GM10847 (cell line): ENCODE data around the gene FSTL3.

ENCODE experiments used
- POLR2A ChIP-seq: IDR thresholded peaks from 2 replicates; pipeline ENCODE4 v1.6.1; 2011; ENCODE audit not compliant: insufficient read length; ENCODE audit errors: extremely low read depth

The FSTL3 gene

DNA sequence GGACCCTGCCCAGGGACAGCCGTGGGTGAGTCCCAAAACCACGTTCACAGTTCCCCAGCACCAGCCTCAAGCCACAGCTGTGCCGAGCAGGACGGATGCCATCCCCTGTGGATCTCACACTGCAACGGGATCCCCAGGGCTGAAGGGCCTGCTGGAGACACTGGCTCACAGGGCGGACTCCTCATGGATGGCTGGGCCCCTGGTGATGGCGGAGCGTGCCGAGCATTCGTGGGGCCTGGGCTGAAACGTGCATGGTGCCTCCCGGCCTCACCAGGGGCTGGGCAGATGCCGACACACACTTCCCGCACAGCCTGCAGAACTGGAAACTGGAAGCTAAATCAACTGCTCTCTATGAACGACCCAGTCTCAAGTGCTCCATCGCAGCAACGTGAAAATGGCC, 22.8 kb upstream of the FSTL3 start:
- TF ChIP-seq POLR2A = no peak

DNA sequence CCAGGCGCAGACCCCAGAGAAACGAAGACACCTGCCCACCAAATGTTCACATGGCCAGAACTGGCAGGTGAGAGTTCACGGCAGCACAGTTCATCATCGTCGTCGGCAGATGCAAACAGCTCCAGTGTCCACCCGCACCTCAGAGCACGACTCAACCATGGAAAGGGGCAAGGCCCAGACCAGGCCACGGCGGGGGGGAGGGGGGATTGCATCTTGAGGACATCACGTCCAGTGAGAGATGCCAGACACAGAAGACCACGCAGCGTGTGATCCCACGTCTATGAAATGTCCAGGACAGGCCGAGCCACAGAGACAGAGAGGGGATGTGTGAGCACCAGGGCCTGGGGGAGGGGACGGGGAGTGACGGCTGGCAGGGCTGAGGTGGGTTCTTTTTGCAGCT, 20.5 kb upstream of the FSTL3 start:
- TF ChIP-seq POLR2A = no peak

DNA sequence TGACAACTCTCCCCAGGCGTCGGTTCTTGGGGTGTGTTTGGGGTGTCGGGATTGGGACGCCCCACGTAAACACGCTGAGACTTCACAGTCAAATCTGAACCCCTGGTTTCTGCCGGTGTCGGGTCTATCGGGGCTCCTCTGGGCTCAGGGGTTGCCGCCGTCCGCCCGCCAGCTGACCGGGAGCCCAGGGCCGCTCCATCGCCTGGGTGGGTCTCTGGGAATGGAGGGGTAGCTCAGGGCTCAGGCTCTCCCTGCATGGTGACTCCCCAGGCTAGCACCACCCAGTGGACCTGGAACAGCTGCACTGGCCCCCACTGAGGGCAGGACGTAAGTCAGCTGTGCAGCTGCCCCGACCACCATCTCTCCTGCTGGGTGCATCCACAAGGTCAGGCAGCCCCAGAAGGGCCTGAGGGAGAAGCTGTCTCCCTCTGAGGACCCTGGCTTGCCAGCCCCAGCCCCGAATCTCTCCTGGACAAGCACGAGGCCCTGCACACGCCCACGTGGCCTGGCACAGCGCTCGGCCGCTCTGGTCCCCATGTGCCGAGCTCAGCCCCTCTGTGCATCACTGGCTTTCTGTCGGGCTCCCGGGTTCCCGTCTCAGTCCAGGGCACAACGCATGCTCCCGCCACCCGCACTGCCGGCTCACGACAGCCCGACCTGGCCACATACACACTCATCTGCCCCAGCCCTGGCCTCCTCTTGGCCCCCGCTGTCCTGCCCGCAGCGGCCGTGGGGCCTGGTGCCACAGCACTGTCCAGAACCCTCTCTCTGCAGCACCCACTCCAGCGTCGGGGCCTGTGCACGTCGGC, 19.2 kb upstream of the FSTL3 start:
- no peak for TF ChIP-seq POLR2A

DNA sequence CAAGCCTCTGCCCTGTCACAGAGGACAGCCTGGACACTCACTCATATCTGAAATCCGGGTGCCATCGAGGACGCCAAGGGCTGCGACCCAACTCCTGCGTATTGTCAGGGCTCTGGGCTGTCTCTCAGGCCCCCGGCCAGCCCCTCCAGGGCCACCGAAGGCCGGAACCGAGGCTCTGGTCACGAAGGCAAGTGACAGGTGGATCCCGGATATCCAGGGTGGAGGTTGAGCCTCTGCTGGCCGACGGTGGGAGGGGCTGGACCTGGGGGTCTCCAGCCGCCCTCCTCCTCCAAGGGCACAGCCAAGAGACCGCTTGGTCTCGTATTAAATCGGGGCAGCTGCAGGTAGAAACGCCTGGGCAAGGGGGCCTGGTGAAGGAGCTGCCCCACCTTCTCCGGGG, 18.6 kb upstream of the FSTL3 start:
- no peak for TF ChIP-seq POLR2A

DNA sequence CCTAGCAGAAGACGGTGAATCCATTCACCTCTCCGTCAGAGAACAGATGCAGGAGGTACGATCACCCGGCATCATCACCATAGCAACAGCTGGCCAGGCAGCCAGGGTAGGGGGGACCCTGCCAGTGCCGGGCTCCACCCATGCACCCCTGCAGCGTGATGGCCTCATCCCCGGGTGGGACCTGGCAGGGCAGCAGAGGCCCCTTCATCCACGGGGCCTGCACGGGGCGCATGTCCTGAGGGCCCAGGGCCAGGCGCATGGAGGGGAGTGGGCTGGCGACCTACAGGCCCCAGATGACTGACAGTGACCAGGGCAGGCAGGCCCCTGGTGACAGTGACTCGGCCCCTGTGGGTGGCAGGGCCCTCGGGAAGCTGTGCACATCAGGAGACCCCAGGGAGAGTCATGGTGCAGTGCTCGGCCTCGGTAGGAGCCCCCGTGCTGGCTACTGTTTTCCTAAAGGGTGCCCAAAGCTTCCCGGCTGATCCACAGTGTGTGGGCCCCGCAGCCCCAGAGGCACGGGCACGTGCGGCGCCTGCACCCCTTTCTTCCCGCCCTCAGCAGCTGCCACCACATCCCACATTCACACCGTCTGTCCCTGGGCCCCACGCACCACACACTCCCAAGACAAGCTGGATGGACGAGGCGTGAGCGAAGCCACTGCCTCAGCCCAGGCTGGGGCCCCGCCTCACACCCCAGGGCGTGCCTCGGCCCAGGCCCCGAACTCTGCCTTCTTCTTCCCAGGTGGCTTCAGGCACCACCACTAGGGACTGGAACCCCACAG, 17.9 kb upstream of the FSTL3 start:
- TF ChIP-seq POLR2A = no peak

DNA sequence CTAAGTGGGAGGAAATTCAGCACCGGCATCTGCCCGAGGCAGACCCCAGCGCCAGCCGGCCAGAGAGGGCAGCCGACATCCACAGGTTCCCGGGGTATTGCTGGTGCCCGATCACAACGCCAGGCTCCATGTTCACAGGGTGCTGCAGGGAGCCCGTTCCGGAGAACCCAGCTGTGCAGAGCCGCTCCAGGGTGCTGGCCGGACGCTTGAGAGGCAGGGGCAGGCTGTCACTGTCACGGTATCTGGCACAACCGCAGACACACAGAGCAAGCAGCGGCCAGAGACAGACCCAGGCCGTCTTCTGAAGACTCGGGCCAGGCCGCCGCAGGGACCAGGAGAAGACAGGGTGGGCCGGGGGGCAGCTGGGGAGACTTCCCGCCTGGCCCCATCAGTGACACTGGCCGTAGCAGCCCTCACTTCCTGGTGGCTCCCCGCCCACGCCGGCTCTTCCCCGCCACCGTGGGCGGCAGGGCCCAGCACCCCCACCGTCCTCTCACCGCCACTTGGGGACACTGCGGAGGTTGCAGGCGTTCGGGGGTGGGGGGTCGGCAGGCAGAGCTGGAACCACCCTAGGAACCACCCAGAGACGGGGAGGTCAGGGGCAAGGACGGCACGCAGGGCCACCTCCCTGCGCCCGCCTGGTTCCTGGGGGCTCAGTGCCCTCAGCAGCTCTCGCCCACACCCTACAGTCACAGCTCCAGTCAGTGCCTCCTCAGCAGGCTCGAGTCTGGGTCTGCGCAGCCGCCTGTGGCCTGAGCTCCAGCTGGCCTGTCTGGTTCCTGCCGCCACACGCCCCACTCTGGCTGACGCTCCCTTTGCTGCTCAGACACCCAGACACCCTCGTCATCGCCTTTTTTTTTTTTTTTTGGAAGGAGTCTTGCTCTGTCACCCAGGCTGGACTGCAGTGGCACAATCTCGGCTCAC, 17.0 kb upstream of the FSTL3 start:
- no peak for TF ChIP-seq POLR2A

DNA sequence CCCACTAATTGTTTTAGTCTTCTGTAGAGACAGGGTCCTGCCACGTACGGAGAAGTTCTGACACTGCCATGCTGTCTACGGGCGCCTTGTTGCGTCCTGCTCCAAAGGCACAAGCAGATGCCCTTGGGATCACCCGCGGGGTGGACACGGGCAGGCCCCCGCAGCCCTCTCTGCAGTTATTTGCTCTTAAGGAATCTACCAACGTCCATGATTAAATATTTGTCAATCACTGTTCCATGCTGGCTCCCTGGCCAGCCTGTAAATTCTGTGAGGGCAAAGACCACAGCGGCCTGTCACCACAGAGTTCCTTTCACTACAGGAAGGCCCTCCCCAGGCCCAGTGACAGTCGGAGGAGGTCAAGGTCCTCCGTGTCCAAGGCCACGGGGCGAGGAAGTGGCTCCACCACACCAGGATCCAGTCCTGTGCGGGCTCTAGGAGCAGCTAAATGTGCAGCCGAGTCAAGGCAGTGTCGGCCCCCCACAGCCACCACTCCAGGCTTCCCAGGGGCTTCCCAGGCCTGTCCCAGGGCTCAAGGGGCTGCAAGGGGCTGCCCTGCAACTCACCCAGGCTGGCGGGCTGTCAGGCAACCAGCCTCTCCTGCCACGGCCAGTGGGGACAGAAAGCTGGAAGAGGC, 15.3 kb upstream of the FSTL3 start:
- TF ChIP-seq POLR2A = no peak

DNA sequence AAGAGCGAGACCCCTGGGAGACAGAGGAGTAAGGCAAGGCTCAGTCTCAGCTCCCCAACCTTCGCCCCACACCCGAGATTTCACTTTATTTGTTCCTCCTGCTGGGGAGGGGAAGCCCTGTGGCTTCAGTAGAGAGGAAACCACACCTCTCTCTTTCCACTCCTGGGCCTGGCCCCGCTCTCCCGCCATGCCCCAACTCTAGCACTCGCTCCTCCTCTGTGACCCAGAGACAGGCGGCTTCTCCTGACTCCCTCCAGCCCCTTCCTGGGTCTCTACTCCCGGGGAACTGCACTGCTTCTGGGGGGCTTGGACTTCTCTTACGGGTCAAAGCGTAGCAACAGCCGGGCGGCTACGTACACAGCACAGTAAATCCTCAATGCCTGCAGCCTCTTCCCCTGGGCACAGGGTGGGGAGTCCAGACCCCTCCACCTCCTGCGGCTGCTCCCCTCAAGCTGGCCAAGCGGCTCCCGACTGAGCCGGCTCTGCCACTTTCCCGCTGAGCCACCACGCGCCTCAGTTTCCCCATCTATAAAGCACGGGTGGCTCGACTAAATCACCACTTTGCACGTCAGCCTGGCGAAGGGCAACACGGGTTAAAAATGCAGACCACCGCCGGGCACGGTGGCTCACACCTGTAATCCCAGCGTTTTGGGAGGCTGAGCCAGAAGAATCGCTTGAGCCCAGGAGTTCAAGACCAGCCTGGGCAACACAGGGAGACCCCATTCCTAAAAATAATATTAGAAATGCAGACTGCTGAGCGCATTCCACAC, 14.6 kb upstream of the FSTL3 start:
- TF ChIP-seq POLR2A = no peak

DNA sequence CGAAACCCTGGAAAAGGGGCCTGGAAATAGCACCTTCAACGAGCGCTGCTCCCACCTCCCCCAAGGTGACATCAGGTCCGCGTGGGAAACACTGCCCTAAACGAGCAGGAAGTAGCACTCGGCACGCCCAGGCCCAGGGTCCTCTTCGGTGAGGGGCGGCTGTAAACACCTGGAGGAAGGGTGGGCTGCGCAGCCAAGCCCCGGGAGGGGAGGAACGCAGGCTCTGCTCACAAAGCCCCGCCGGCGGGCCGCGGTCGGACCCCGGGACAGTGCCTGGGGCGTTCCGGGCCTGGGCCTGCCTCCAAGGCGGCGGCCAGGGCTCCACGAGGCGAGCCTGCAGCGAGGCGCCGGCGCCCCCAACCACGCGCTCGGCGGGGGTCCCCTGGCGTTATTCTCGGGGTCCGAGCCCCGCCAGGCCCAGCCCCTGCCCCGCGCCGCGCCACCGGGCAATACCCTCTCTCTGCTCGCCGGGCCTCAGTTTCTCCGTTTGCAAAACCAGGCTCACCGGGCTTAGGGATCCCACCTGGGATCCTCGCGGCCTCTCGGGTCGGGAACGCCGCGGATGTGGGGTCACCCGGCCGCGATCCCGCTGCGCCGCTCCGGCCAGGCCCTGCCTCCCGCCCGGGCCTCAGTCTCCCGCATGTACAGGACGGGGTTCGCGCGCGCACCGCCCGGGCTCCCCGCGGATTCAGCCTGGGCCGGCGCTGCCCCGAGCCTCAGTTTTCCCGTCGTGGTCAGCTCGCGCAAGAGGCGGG, 13.8 kb upstream of the FSTL3 start:
- TF ChIP-seq POLR2A = no peak

DNA sequence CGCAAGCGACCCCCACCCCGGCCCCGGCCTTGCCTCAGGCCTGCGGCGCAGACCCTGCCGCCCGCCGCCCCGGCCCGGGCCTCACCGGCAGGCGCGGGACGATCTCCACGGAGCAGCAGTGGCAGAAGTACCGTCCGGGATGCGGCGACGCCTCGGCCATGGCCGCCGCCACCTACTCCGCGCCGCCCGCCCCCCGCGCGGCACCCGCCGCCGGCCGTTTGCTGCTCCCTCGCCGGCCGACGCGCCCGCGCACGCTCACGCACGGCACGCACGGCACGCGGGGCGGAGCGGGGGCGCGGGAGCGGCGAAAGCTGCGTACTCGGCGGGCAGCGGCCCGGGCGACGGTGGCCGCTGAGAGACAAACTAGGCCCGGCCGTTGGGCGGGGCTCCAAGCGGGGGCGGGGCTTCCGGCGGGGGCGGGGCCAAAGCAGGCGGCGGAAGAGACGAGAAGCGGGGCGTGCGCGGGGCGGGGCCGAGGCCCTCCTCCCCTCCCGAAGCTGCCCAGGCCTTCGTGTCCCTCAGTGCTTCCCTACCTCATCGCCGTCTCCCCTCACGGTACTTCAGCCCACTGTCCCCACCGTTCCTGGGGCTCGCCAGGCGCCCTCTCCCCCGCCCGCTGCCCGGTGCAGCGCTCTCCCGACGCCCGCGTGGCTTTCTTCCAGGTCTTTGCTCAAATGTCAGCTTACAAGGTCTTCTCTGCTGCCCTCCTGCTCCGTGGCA, 13.1 kb upstream of the FSTL3 start, which contains the start of gene RNF126:
TSS of gene RNF126 (minus strand) at position 253 of the 720 bp plus-strand sequence. CDS start at position 160, 93 bp downstream.
- peak; percentile 81 for TF ChIP-seq POLR2A

DNA sequence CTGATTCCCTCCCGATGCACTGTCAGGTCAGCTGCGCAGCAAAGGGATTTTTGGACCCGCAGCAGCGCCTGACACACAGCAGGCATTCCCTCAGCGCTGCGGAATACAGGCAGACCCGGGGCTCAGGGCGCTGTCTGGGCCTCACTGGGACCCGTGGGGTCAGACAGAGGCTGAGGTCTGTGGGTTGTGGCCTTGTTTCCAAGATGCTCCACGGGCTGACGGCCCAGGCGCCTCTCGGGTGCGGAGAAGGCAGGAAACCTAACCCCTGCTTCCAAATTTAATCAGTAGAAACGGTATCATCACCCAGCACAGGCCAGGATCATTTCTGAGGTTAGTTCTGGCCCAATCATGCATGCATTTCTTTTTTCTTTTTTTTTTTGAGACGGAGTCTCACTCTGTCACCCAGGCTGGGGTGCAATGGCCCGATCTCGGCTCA, 12.5 kb upstream of the FSTL3 start:
- TF ChIP-seq POLR2A = no peak

DNA sequence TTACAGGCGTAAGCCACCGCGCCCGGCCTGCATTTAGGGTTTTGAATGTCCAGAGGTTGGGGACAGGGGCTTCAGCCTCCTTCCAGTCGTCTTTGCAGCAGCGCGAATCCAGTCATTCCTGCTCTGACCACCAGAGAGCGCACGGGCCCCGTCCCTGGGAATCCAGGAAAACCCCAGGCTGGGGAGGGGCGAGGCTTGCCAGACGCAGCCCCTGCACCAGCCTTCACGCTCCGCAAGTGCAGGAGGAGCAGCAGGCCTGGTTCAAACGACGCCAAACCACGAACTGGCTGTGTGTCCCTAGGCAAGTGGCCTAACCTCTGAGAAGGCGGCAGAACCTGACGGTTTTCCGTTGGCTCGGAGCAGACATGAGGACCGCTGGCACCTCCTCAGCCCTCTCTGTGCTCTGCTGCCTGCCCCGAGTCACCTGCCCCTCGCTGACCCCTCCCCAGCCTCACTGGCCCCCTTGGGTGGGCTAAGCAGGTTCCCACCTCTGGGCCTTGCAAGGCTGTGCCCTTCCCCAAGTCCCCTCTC, 11.2 kb upstream of the FSTL3 start:
- TF ChIP-seq POLR2A = no peak

DNA sequence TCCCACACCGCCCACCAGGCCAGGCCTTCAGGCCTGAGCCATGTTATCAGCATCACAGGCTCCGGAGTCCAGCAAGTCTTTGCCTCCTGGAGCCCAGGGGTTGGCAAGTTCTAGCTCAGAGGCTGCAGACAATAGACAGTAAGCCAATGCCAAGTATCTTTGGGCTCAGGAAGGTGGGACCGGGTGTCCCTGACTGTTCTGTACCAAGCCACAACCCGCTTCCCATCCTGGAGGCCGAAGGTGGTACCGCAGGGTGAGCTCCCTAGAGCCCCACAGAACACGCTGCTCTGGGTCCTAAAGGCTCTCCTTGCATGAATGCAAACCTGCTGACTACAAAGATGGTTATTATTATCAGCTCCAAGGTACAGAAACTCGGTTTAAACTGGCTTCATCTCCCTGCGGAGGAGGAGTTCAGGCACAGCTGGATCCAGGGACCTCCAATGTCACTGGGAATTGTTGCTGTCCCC, 5.5 kb upstream of the FSTL3 start:
- TF ChIP-seq POLR2A = no peak
